AG04450 (cell line): ENCODE data around the gene FRMD4A. TPM values are rescaled to one million over a fixed set of nuclear protein-coding genes. Genes with fewer than 3 reads are reported as not detected.

Source experiments
- CTCF ChIA-PET: fragments of 300-600, 350-600 bp; formaldehyde crosslinking; extraction: SDS; loops from one replicate; lab custom pipeline; 2022; ENCODE audit warnings: antibody characterized with exemption, inconsistent platforms; lab: Charles Lee
- POLR2A ChIA-PET: fragments of 350-600 bp; formaldehyde crosslinking; extraction: SDS; loops from one replicate; lab custom pipeline; 2021; ENCODE audit warnings: antibody characterized with exemption, inconsistent platforms; lab: Yijun Ruan, JAX
- DNase-seq: peaks from one replicate; pipeline ENCODE4 v3.0.0-alpha.2; 2011; ENCODE audit warnings: low read depth, low spot score
- H3K27ac ChIP-seq: one replicate; pipeline ENCODE4 v1.5.1; 2012; ENCODE audit warnings: low read depth, low read length, control low read depth
- H3K27me3 ChIP-seq: one replicate; pipeline ENCODE4 v1.6.0; 2012; ENCODE audit warnings: low read length; ENCODE audit not compliant: control insufficient read depth, insufficient read depth
- H3K4me3 ChIP-seq: 2 replicates; pipeline ENCODE4 v1.5.1; 2011; ENCODE audit warnings: mild to moderate bottlenecking, low read depth, low read length, control low read depth
- H3K9me3 ChIP-seq: 2 replicates; pipeline ENCODE4 v1.5.1; 2012; ENCODE audit warnings: low read length; ENCODE audit not compliant: control insufficient read depth, insufficient read depth
- polyA plus RNA-seq: library from polyadenylated mRNA; depleted of rRNA; stranded (reverse); fragments of >200 nt; gene quantifications from 2 replicates; pipeline ENCODE4 v1.2.3, GENCODE V29; 2011
- TF ChIP-seq, protein P1 (sequence below): IDR thresholded peaks from 2 replicates; pipeline ENCODE4 v1.5.1; 2011; ENCODE audit warnings: low read depth, low read length, control low read depth, inconsistent platforms

Gene FRMD4A
- polyA plus RNA-seq, 1 experiment: 45.7 TPM

DNA sequence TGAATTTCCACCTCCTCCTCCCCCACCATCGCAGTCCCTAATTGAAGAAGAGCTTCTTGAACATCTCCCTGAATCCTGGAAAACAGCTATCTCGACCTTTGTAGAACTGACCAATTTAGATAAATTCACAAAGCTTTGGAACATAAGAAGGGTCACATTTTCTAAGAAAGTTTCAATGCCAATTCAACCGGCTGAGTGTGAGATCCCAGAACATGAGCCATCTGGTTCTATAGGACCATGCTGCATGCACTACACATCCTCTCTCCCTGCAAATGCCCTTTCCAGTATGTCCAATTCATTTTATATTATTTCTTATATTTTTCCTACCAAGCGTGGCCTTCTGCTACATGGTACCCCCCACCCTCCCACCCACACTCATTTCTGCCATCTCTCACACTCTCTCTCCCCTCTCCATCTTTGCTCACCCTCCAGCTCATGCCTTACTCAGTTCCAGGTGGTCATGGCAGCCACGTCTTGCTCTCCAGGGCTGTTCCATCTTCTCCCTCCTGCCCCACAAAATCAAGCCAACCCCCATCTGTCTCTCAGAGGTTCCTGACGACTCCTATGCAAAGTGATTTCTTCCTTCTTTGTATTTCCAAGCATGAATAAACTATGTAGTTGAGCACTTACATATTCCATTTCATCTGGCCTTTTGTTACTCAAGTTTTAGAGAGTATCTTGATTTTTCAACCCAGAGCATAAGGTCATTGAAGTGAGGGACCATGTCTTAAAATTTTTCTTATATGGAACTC lies 19.3 kb downstream of the FRMD4A start:
- no peak overlapping the region for H3K4me3 ChIP-seq
- DNase-seq: no peak
- POLR2A ChIA-PET: no interaction called here
- H3K27me3 ChIP-seq: peaks cover 39% of the 10 kb centered on the region
- CTCF ChIA-PET: no interaction called here
- no peaks in the 10 kb centered on the region for H3K9me3 ChIP-seq
- TF ChIP-seq, protein P1, sequence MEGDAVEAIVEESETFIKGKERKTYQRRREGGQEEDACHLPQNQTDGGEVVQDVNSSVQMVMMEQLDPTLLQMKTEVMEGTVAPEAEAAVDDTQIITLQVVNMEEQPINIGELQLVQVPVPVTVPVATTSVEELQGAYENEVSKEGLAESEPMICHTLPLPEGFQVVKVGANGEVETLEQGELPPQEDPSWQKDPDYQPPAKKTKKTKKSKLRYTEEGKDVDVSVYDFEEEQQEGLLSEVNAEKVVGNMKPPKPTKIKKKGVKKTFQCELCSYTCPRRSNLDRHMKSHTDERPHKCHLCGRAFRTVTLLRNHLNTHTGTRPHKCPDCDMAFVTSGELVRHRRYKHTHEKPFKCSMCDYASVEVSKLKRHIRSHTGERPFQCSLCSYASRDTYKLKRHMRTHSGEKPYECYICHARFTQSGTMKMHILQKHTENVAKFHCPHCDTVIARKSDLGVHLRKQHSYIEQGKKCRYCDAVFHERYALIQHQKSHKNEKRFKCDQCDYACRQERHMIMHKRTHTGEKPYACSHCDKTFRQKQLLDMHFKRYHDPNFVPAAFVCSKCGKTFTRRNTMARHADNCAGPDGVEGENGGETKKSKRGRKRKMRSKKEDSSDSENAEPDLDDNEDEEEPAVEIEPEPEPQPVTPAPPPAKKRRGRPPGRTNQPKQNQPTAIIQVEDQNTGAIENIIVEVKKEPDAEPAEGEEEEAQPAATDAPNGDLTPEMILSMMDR: no peak
- no peak overlapping the region for H3K27ac ChIP-seq

DNA sequence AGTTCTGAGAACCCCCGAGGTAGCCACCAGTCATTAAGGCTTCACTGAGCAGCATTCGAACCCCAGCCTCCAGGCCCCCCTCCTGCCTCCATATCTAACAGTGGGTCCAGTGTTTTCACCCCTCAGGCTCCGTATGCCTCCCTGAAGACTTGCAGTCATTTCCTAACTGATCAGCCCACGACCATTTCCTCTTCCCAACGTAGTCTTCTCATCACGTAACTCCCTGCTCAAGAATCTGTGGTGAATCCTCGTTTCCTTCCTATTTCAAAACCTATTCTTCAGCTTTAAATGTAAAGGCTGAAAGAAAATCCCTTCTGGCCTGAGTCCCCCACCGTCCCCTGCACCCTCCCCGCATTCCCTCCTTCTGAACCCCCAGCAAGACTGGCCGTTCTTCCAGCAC lies 21.1 kb downstream of the FRMD4A start:
- POLR2A ChIA-PET: interaction anchor here (0.6 kb wide), 1 partner anchor 169 kb away, joined by 4 read pairs; no protein-coding TSS in a partner anchor

DNA sequence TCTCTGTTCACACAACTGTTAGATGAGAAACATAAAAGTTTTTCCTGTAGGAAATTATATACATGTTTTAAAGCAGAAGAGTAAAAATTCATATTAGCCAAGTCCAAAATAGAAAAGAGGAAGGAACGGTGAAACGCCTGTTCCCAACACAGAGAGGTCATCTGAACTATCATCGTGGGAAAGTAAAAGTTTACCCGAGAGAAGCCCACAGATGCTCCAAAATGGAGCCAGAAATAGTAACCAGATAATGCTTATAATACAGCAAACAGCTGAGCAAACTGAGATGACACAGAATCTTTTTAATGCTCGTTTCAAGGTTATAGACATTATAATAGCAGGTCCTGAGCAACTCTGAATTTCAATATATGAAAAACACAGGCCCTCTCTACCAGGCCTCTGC lies 24.5 kb downstream of the FRMD4A start:
- no peak for DNase-seq
- no peak overlapping the region for H3K4me3 ChIP-seq
- CTCF ChIA-PET: no interaction called here
- no peak overlapping the region for H3K27ac ChIP-seq
- POLR2A ChIA-PET: no interaction called here
- H3K27me3 ChIP-seq: peaks cover 35% of the 10 kb centered on the region
- TF ChIP-seq, protein P1: no peak
- H3K9me3 ChIP-seq: no peaks in the 10 kb centered on the region

More for the DNA sequence above, 21.1 kb downstream of the FRMD4A start:
- no peak overlapping the region for H3K4me3 ChIP-seq
- TF ChIP-seq, protein P1: no peak
- H3K27me3 ChIP-seq: peaks cover 36% of the 10 kb centered on the region
- DNase-seq: no peak
- no peak overlapping the region for H3K27ac ChIP-seq
- no peaks in the 10 kb centered on the region for H3K9me3 ChIP-seq
- CTCF ChIA-PET: no interaction called here

GRCh38 chr10:14304046-14304445 lies 26.7 kb downstream of the FRMD4A start:
- CTCF ChIA-PET: no interaction called here
- peaks cover 27% of the 10 kb centered on the region for H3K27me3 ChIP-seq
- no peak overlapping the region for H3K27ac ChIP-seq
- POLR2A ChIA-PET: no interaction called here
- no peak for DNase-seq
- TF ChIP-seq, protein P1: no peak
- H3K9me3 ChIP-seq: no peaks in the 10 kb centered on the region
- no peak overlapping the region for H3K4me3 ChIP-seq

DNA sequence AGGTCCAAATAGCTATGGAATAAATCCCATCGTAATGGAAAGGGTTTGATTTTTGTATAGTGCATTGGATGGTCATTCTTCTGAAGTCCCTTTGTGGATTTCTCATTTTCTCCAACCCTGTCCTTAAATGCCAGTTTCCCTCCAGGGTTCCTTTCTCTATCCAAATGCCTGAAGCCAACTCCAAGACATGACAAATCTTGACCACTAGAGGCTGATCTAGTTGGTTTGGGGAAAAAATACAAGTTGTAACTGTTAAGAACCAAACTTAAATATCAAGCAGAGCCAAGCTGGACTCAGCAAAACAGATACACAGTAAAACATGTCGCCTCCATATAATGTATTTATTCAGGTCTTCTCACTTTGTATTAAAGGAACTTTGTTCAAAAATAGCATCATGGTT lies 28.7 kb downstream of the FRMD4A start:
- CTCF ChIA-PET: interaction anchor here (0.7 to 1.3 kb wide), 6 partner anchors 24 to 188 kb away, joined by 3 to 4 read pairs (median 3); no protein-coding TSS in a partner anchor
- peak; percentile 6 for DNase-seq
- POLR2A ChIA-PET: no interaction called here

More for the DNA sequence above, 28.7 kb downstream of the FRMD4A start:
- Histone ChIP-seq H3K27ac (no peak overlapping the region), H3K4me3 (no peak overlapping the region), H3K27me3 (peaks cover 28% of the 10 kb centered on the region), H3K9me3 (no peaks in the 10 kb centered on the region)
- TF ChIP-seq, protein P1: peak; percentile 64
